ENCODE measurements around the gene DIAPH3.

Gene DIAPH3

DNA sequence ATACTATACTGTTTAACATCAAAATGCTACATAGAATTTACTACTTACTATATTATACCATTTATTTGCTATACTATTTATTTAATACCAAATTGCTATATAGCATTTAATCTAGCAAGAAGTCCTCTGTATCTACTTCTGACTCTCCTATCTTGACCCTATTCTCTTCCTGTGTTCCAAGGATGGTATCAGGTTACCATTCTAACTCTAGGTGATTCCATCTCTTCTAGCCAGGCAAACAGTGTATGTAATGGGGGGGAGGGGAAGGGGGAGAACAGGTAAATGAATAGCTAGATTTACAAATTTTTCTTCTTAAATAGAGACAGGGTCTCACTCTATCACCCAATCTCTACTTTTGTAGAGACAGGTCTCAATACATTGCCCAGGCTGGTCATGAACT is 200.3 kb downstream of the DIAPH3 start:
- no peak for DNase-seq (ENCODE audit: low read depth in 2 of 2)

DNA sequence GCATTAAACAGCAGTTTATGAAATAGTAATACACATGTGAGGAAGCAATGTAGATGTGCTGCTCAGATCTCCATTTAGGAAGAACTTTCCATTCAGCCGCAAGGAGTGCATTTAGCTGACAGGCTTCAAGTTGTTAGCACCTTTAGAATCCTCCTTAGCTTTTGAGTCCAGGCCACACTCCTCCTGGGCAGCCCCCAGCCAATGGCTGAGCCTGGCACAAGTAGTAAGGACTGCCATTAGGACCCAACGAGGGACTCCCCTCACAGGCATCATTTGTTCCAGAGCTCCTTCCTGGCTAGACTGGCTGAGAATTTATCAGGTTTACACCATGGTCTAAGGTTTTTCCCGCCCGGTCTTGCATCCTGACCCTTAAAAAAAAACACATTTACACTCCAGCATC is 201.4 kb downstream of the DIAPH3 start:
- no peak for DNase-seq (ENCODE audit: low read depth in 2 of 2)

DNA sequence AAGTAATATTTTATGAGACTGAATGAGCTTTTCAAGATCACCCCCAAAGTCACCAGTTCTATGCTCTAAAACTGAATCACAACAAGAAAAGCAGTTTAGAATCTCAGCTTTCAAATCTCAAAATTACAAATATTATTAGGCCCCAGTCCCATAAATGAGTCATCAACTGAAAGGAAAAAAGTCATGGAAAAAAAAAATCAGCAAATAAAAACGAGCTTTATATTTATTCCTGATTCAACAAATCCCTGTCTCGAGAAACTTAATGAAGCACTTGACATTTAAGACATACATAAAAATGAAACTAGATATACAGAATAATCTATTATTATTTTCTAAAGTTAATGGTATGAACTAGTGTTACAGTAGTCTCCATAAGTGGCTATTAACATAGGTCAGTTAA is 203.0 kb downstream of the DIAPH3 start:
- DNase-seq (ENCODE audit: low read depth in 2 of 2): no peak

DNA sequence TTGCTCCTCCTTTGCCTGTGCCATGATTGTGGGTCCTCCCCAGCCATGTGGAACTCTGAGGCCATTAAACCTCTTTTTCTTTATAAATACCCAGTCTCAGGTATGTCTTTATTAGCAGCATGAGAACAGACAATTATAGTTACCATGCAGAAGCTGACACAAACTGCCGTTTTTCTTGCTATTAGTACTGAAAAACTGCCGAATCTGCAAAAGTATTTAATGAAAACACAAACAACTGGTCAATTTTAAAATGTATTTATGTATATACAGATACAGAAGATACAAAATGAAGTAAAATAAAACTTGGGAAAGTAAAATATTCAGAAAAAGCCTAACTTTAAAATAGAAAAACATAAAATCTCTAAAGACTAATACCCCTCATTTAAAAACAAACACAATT is 206.3 kb downstream of the DIAPH3 start:
- no peak for DNase-seq (ENCODE audit: low read depth in 2 of 2)

DNA sequence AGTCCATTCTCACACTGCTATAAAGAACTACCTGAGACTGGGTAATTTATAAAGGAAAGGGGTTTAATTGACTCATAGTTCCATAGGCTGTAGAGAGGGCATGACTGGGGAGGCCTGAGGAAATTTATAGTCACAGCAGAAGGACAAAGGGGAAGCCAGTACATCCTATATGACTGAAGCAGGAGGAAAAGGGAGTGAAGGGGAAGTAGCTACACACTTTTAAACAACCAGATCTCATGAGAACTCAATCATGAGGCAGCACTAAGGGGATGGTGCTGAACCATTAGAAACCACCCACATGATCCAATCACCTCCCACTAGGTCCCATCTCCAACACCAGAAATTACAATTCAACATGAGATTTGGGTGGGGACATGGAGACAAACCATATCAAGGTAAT is 209.1 kb downstream of the DIAPH3 start:
- DNase-seq (ENCODE audit: low read depth in 2 of 2): no peak

DNA sequence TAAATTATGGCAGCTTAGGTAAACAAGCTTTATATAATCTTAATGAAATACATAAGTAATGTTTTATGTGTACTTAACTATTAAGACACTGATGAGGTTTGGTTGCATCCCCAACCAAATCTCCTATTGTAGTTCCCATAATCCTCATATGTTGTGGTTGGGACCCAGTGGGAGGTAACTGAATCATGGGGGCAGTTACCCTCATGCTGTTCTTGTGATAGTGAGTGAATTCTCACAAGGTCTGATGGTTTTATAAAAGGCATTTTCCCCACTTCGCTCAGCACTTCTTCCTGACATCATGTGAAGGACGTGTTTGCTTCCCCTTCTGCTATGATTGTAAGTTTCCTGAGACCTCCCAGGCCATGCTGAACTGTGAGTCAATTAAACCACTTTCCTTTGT is 212.7 kb downstream of the DIAPH3 start:
- DNase-seq (ENCODE audit: low read depth in 2 of 2): no peak

DNA sequence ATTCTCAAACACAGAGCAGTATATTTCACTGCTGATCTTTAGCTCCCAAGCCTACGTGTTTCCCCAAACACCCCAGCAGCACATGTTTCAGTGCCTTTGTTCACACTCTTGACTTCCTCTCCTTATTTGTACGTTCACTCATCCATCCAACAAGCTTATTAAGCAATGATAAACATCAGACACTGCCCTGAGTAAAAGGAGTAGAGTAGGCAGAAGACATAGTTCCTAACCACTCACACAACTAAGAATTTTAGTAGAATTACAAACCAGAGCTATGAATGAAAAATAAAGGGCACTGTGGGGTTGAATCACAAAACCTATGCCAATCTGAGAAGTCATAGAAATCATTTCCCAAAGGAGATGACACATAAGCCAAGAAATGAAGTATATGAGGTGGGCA is 213.5 kb downstream of the DIAPH3 start:
- no peak for DNase-seq (ENCODE audit: low read depth in 2 of 2)

DNA sequence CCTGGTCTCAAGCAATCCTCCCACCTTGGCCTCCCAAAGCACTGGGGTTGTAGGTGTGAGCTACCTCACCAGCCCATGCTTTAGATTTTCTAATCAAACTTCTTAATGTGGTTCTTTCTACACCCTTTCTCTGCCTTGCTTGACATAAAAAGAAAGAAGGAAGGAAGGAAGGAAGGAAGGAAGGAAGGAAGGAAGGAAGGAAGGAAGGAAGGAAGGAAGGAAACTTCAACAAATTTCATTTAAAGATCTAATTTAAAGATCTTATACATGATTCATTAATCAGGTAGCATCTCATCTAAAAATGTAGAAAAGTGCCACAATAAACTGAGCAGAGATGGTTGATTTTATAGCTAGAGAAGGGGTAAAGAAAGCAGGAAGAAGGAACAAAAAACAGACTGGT is 215.0 kb downstream of the DIAPH3 start:
- no peak for DNase-seq (ENCODE audit: low read depth in 2 of 2)

DNA sequence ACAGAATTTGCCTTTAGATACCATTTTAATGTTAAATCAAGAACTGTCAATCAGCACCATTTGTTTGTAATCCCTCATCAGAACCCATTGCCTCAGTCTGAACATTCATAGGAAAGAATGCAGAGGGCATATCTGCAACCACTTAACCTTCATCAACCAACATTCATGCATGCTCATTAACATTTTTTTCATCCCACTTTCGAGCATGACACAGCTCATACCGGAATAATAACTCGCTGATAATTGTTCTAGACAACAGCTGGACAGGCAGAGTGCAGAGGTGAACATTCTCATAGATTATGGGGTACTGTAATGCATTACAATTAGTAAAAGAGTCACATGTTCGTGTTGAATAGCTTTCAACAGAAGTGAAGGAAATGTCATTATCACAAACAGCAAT is 216.8 kb downstream of the DIAPH3 start:
- no peak for DNase-seq (ENCODE audit: low read depth in 2 of 2)

DNA sequence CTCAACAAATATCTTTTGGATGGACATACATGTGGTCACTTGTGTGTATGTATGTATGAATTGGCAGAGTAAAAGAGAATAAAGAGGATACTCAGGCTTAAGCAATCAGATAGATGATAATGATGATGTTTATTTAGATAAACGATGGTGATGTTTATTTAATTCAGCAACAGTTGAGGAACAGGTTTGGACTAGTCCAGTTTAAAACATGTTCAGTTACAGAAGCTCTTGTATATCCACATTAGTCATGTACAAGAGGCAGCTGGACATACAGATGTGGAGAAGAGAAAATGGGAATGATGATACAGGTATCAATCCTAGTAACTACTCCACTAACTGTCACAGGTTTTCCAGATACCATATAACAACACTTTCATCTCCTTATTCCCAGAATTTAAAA is 232.1 kb downstream of the DIAPH3 start:
- DNase-seq (ENCODE audit: low read depth in 2 of 2): no peak

DNA sequence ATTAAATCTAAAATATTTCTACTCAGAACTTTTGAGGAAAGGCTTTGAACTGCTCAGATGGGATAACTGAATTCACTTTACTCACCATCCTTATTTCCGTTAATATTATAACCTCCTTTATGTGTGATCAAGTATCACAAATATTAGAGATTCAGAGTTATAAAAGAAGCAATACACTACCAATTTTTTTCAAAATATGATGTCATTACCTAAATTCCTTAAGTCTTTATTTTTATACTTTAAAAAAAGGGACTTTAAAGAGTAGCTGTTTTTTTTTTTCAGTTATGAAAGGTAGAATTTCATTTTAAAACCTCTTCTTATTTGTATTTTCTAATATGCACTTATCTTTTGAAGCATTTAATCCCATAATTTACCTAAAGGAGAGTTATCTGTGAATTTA is 239.5 kb downstream of the DIAPH3 start:
- DNase-seq (ENCODE audit: low read depth in 2 of 2): no peak

DNA sequence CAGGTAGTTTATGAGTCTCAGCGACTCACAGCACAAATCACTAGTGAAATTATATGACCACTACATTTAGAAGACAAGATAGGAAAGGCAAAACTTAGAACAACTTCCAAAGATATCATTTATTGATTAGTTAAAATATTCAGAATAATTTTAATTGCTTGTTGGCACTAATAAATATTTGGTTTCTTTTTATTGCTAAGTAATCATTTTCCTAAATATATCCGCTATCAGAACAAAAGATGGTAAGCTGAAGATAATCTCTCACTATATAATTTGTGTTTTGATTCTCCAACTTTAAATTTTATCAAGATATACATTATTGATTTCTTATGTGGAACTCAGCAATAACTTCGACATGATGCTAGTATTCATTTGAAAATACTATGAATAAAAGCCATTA is 248.5 kb downstream of the DIAPH3 start:
- no peak for DNase-seq (ENCODE audit: low read depth in 2 of 2)

DNA sequence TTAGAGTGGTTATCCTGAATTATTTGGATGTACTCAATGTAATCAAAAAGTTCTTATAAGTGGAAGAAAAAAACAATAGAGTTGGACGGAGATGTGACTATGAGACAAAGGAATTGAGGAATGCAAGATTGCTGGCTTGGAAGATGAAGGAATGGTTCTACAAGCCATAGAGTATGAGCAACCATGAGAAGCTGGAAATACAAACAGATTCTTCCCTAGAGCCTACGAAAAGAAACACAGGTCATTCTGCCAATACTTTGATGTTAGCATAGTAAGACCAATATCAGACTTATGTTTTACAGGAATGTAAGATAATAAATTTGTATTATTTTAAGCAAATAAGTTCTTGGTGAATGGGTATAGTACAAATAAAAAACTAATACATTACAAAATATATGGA is 249.2 kb downstream of the DIAPH3 start:
- DNase-seq (ENCODE audit: low read depth in 2 of 2): no peak

DNA sequence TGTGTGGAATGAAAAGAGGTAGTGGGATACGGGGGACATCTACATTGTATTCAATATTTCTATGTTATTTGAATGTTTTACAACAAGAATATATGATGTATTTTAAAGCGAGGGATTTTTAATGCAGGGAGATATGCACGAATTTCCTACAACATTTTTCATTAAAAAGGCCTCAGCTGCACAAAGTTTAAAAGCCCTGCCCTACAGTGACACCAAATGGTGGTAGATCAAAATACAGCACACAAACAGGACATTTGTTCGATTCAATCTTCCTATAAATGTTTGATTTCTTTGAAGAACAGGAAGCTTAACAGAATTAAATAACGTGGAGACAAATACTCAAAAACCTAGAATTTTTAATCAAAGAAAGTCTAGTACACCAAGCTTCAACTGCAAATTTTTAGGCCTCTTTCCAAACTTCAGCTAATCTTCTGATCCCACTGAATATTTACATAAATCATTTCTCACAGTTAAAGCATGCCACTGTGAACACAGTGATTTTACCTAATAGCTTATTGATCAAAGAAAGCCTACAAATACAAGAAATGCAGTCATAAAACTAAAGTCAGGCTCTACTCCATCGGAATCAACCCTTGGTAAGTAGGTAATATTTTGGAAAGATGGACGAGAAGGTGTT is 257.2 kb downstream of the DIAPH3 start:
- no peak for DNase-seq (ENCODE audit: low read depth in 2 of 2)

DNA sequence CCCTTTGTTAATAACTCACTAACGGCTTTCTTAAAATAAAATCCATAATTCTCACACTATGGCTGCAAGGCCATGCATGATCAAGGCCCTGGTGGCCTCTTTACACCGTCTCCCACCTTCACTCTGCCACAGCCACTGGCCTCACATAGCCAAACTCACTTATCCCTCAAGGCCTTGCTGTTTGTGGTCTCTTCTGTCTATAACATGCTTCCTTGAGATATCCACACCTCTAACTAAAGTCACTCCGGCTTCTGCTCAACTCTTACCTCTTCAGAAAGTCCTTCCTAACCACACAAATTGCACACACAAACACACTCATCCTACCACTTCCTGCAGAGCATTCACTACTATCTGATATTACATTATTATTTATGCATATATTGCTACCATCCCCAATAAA is 262.5 kb downstream of the DIAPH3 start:
- no peak for DNase-seq (ENCODE audit: low read depth in 2 of 2)

DNA sequence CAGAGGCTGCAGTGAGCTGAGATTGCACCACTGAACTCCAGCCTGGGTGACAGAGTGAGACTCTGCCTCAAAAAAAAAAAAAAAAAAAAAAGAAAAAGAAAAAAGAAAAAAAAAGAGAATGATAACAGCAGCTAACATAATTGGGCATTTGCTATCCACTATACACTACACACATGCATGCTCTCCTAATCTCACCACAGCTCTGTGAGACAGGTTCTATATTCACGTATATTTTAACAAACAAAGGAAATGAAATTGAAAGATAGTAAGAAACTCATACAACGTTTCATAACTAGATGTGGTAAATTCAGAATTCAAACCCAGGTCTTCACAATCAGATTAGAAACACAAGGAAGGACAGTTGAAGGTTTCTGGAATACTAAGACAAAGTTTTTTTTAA is 265.7 kb downstream of the DIAPH3 start:
- DNase-seq (ENCODE audit: low read depth in 2 of 2): no peak

DNA sequence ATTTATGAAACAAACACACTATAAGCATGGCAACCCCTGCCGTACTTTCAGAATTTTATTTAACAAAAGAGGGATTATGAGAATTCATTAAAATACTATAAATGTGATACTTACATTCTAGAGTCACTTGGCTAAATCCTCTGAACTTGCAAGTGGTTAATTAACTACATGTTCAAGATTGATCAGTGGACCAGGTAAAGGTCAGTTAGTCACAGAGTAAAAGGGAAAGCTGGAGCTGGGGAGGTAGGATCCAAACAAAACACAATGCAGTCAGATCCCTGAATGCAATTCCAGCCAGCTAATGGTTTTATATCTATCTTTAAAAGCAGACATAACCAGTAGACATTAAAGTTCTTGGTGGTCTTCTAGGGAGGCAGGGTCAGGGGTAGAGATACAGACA is 270.5 kb downstream of the DIAPH3 start:
- DNase-seq (ENCODE audit: low read depth in 2 of 2): no peak

DNA sequence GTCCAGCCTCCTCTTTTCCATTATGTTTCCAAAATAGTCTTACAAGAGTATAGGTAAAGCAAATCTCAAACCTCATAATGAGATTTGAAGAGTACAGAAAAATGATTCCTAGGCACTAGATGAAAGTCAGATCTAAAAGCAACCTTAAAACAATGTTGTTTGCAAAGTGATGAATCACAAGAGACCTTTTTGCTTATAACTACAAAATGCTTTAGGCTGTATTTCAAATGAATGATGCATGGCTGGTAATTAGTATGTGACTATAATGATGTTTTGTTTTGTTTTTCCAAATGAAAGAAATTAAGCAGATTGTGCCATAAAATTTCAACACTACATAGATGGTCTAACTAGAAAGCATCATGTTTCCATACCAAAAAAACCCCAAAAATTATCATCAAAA is 272.7 kb downstream of the DIAPH3 start:
- no peak for DNase-seq (ENCODE audit: low read depth in 2 of 2)

DNA sequence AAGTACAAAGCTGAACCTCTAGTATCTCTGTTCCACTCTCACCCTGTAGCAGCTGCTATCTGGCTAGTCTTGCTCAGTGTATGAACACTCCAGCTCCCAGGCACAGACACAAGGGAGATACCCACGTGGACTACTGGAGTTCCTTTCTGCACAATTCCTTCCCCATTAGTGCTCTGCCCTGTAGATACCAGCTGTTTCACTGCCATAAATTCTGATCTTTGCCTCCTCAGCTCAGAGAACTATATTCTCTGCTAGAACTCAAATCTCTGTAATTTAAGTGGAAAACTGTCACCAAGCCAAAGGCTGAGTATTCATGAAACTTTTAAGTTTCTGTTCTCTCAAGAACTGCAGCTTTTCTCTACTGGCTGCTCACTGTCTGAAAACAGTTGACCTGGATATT is 273.7 kb downstream of the DIAPH3 start:
- no peak for DNase-seq (ENCODE audit: low read depth in 2 of 2)

DNA sequence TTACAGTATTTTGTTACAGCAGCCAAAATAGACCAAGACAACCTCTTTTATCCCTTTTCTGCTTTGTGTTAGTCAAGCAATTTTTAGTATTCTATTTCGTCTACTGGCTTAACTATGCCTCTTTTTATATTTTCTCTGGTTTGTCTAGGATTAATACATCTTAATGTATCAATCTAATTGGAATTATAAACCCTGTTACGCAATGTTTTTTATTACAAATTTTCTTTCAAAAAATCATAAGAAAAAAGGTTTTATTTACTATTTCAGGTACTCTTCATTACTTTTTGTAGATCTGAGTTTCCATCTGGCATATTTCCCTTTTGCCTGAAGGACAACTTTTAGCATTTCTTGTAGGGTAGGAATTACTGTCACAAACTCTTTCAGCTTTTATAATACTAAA is 275.3 kb downstream of the DIAPH3 start:
- no peak for DNase-seq (ENCODE audit: low read depth in 2 of 2)

DNA sequence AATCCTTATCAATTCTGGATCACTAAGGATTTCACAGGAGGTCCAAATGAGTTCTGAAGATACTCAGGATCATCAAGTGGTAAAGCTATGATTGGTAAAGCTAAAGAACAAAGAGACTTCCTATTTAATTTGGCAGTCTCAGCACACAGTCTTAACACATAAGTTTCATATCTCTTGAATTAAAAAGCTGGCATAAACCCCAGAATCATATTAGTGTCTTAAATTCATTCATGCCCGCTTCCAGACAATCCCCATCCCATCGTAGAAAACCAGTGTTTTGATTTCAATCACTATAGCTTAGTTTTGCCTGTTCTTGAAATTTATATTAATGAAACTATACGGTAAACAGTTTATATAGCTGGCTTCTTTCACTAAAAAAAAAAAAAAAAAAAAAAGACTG is 278.7 kb downstream of the DIAPH3 start:
- DNase-seq (ENCODE audit: low read depth in 2 of 2): no peak

DNA sequence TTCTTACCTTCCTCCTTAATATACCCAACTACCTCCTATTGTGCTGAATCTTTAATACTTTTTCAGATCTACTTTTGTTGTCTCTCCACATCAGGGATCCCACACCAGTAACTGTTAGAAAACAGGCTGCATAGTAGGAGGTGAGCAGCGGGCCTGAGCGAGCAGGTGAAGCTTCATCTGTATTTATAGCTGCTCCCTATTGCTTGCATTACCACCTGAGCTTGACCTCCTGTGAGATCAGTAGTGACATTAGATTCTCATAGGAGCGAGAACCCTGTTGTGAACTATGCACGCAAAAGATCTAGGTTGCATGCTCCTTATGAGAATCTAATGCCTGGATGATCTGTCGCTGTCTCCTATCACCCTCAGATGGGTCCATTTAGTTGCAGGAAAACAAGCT is 279.8 kb downstream of the DIAPH3 start:
- no peak for DNase-seq (ENCODE audit: low read depth in 2 of 2)

DNA sequence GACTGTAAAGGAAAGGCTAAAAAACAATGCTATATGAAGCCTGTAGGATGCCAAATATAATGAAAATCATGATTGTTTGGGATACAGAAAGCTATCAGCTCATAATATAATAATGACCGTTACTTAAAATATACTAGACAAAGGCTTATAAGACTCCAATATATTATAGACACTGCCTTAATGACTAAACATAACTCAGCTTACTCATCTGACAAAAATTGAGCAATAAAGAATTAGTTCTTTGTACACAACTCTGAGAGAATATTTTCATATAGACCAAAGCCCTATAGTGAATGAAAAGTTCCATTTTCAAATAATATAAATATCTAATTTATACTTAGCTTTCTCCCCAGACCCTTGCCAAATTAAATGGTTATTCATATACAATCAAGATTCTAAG is 283.3 kb downstream of the DIAPH3 start:
- DNase-seq (ENCODE audit: low read depth in 2 of 2): no peak

DNA sequence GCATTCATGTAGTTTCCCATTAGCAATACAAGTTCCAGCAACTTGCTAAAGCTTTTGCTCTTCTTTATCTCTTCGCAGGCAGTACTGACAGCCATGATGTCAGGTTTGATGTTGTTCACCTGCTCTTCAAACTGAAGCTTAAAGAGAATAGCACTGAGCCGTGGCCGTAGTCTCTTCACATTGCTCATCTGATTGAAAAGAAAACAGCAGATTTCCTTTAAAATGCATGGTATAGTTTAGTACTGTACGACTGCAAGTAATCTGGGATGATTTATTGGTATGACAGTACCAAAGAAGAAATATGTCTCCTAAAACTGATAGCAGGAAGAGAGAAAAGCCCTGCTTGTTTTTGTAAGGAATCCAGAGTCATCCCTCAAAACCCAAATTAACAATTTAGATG is 284.4 kb downstream of the DIAPH3 start:
- no peak for DNase-seq (ENCODE audit: low read depth in 2 of 2)

DNA sequence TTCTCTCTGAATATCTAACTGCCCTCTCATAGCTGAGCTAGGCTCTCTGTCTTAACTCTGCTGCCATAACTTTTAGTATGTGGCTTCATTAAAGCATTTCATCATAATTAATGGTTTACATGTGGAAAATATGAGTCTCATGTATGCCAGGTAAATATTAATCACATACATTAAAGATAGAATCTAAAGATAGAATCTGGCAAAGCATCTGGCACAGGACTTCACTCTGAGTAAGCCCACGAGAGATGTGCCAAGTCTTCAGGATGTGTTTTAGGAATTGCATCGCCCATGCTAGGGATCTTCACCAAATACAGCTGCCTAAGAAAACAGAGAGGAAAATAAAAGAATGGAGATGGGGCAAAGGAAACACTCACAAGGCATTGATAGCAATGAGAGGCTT is 285.8 kb downstream of the DIAPH3 start:
- DNase-seq (ENCODE audit: low read depth in 2 of 2): no peak

All from stimulated activated CD8-positive, alpha-beta memory T cell treated with anti-CD3 and anti-CD28 coated beads, Interleukin-15, amount 100 ng/mL, for 4 hours (primary cell).